HK-2 (cell line): ENCODE data around the gene FAM187B.
"Not testable (repeated sequence)": the region's sequence is repeated elsewhere in the genome, so short reads cannot be mapped to it uniquely, and the experiment has no call there.

Experiments
- DNase-seq: peaks from one replicate; pipeline ENCODE4 v3.0.0-alpha.2; 2018; ENCODE audit not compliant: unreplicated experiment

The FAM187B gene

DNA sequence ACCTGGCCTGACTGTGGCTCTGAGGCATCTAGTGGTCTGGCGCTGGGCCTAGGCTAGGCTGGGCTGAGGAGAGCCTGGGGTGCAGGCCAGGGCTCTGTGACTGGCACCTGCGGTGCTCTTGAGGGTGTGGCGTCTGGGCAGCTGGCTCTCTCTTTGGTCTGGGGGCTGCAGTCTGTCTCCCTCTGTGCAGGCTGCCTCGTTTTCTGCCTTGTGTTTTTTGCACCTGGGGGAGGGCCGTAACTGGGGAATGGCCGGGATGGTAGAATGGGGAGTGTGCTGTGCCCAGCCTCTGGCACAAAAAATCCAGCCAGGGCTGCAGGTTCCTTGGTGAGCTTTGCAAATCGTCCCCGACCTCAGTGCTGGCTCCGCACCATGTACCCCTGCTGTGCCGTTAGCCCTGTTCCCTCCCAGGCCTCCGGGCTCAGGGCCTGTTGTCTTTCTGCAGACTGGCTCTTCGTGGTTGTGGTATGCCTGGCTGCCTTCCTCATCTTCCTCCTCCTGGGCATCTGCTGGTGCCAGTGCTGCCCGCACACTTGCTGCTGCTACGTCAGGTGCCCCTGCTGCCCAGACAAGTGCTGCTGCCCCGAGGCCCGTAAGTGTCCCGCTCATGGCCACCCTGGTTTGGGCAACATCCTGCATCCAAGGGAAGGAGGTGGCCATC is 33.7 kb upstream of the FAM187B start:
- no peak for DNase-seq

DNA sequence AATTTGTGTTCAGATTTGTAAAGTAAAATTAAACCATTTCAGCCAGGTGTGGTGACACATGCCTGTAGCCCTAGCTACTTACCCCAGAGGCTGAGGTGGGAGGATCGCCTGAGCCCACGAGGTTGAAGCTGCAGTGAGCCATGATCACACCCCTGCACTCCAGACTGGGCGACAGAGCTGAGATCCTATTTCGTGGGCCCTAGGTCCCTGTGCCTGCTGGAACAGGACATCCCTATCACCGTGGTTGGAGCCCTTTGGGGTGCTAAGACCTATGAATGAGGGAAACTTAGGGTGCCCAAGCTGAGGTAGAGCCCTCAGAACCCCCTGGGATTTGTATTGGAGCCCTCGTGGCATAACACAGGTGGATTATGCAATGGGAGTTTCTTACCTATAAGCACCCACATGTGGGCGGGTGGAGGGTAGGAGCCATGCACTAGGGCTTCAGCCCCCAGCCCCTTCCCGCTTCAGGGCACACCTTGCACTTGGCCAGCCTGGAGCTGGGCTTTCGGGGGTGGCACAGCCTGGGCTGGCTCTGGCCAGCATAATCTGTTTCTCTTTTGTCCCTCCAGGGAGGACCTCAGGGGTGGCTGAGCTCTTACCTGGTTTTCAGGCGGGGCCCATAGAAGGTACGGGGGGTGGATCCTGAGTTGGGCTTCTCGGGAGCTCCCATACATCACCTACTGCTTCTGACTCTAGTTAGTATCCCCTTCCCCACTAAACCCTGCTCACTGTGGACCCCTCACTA is 33.0 kb upstream of the FAM187B start:
- DNase-seq, result no peak

DNA sequence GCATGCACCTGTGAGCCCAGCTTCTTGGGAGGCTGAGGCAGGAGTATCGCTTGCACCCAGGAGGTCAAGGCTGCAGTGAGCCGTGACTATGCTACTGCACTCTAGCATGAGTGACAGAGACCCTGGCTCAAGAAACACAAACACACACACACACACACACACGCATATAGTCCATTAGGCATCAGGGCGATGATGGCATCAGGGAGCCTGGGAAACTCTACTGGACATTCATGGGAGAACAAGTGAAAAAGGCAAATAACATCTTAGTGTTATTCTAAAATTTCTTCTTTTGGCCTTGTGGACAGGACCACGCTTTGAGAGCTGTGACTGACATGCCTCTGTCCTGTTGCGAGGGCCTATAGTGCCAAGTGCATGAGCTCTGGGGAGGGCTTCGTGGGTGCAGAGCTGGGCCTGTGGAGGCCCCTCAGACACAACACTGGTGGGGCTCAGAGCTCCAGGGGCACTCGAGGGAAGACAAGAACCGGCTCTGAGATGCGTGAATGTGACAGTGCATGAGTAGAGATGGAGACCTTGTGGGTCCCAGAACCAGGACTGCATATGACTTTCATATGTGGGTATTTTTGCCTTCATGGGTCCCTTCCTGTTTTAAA is 32.3 kb upstream of the FAM187B start:
- DNase-seq, result no peak

GRCh38 chr19:35257113-35257461 is 28.5 kb upstream of the FAM187B start:
- no peak for DNase-seq

DNA sequence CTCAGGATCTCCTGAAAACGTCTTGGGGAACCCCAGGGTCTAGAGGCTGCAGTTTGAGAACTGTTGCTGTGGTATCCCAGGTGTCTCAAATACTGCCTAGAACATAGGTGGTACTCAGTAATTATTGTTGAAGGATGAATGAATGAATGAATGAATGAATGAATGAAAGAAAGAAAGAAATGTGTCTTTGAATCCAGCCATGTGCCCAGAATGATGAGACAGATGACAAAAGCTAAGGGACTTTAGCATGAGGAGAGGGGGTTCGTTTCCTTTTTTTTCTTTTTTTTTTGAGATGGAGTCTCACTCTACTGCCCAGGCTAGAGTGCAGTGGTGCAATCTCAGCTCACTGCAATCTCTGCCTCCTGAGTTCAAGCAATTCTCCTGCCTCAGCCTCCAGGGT is 28.0 kb upstream of the FAM187B start:
- DNase-seq, result no peak

DNA sequence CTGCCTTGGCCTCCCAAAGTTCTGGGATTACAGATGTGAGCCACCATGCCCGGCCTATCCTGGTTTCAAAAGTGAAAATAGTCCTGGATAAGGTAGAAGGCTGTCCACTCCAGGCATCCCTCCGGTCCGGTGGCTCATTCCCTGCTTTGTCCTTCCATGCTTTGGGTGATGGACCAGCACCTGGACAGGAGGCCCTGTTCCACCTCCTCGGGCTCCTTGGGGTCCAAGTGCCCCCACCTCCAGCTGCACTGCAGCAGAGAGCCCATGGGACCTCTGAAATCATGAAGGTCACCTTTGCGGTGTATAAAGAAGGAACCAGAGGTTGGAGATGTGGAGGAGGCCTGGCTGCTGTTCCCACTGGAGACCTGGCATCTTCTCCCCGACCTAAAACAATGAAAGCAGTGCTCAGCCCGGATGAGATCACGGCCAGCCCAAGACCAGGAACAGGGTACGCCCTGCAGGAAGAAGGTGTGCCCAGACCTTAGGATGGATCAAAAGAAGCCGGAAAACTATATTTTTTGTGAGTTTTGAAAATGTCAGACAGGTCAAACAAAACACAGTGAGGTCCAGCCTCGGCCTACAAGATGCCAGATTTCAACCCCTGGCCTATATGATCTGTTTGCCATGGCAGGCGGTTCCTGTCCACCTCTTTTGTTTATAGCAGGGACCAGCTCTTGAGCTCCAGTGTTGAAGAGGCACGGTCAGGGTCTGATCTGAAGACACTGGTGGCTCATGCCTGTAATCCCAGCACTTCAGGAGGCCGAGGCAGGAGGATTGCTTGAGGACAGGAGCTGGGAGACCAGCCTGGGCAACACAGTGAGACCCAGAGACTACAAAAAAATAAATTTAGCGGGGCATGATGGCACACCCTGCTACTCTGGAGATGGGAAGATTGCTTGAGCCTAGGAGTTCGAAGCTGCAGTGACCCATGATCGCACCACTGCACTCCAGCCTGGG is 26.1 kb upstream of the FAM187B start:
- no peak for DNase-seq

GRCh38 chr19:35253316-35254286 is 25.1 kb upstream of the FAM187B start:
- DNase-seq, result no peak

DNA sequence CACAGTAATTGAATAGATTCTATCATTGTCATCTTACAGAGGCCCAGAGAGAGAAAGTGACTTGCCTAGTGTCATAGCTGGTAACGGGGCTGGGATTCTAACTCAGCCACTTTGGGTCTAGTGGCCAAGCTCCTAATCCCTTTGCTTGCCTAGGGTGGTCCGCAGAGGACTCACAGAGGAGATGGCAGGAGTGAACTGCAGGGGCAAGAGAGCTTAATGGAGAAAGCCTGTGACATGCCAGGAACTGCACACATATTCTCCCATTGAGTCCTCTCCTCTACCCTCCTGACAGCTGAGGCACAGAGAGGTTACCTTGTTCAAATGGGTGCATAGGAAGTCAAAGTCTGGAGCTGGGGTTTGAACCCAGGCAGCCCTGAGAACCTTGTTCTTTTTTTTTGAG is 22.9 kb upstream of the FAM187B start:
- no peak for DNase-seq

DNA sequence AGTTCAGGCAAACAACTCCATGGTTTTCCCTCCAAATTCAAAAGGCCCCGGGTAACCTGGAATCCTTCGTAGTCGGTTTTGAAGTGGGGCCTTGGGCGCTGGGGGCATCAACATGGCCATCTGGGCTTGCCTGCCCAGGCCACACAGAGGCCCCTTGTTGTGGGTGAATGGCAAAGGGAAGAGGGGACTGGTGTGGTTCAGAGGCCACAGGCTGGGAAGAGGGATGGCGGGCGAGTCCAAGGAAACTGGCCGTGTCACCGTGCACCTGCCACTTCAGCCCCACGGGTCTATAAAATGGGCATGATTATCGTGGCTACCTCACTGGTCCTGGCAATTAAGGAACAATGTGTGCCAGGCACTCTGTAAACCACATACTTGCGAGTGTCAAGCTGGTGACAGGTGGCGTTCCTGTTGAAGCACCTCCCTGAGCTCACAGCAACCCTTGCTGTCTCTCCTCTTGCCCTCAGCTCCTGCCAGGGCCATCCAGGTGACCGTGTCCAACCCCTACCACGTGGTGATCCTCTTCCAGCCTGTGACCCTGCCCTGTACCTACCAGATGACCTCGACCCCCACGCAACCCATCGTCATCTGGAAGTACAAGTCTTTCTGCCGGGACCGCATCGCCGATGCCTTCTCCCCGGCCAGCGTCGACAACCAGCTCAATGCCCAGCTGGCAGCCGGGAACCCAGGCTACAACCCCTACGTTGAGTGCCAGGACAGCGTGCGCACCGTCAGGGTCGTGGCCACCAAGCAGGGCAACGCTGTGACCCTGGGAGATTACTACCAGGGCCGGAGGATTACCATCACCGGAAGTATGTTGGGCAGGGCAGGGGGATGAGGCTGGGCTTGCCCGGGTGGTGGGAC is 21.5 kb upstream of the FAM187B start:
- no peak for DNase-seq

GRCh38 chr19:35249146-35249847 is 20.8 kb upstream of the FAM187B start:
- peak; percentile 39 for DNase-seq

GRCh38 chr19:35248310-35249145 is 20.0 kb upstream of the FAM187B start, which contains the start of gene LSR:
Gene LSR, plus strand, starts transcription at chr19:35249002. Its CDS starts 21 bp downstream, at chr19:35249023.
- DNase-seq, result peak; percentile 87

DNA sequence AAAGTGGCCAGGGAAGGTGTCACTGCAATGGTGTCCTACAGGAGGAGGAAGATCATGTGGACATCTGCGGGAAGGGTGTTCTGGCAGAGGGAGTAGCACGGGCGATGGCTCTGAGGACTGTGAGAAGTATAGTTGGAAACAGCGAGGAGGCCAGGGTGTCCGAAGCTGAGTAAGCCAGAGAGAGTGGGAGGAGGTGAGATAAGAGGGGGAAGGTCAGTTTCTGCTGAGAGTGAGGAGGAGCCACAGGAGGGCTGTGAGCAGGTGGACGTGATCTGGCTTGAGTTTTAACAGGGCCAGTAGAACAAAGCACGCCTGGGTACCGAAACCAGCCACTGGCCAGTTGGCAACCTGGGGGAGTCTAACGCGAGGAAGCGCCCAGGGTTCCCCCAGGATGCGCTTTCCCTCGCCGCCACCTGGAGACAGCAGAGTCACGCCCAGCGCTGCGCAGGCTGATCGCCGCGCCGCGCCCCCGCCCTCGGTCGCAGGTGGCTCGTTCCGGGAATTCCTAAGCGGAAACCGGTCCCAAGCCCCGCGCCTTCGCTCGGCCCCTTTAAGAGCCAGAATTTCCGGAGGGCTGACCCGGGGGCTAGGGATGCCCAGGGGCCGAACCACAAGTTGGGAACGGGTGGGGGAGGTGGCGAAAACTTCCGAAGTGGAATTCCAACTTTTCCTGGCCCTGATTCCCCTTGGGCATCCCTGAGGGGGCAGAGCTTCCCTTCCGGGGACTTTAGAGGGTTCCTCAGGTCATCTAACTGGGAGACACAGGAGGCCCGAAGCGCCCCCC is 19.2 kb upstream of the FAM187B start:
- peak; percentile 84 for DNase-seq

GRCh38 chr19:35246466-35247092 is 18.0 kb upstream of the FAM187B start:
- DNase-seq, result no peak

DNA sequence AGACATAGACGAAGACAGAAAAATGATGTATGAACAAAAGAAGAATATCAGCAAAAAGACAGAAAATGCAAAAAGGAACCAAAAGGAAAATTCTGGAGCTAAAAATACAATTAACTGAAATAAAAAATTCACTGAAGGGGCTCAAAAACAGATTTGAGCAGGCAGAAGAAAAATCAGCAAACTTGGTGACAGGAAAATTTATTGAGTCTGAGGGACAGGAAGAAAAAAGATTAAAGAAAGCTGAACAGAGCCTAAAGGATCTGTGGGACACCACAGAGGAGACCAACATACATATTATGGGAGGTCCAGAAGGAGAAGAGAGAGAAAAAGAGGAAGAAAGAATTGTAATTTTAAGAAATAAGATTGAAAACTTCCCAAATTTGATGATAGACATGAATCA is 12.9 kb upstream of the FAM187B start:
- DNase-seq, result no peak

GRCh38 chr19:35240327-35240726 is 11.8 kb upstream of the FAM187B start:
- no peak for DNase-seq

- DNase-seq, result not testable (repeated sequence)
Measured at GRCh38 chr19:35239597-35239996, 11.1 kb upstream of the FAM187B start.
